22Rv1 (cell line): ENCODE results near the gene IARS2.

Source experiments
- H3K27ac ChIP-seq: fragments of 450-650 bp; 2 replicates; pipeline ENCODE4 v1.5.1; 2017
- ZFX ChIP-seq: fragments of 450-650 bp; IDR thresholded peaks from 2 replicates; pipeline ENCODE4 v1.6.1; 2017; ENCODE audit warnings: antibody characterized with exemption, borderline replicate concordance
- TF ChIP-seq, protein P1 (sequence below): fragments of 450-650 bp; IDR thresholded peaks from 2 replicates; pipeline ENCODE4 v1.5.1; 2017; ENCODE audit warnings: mild to moderate bottlenecking

Gene IARS2

GRCh38 chr1:220137019-220137786 lies 43.3 kb downstream of the IARS2 start:
- TF ChIP-seq, protein P1, sequence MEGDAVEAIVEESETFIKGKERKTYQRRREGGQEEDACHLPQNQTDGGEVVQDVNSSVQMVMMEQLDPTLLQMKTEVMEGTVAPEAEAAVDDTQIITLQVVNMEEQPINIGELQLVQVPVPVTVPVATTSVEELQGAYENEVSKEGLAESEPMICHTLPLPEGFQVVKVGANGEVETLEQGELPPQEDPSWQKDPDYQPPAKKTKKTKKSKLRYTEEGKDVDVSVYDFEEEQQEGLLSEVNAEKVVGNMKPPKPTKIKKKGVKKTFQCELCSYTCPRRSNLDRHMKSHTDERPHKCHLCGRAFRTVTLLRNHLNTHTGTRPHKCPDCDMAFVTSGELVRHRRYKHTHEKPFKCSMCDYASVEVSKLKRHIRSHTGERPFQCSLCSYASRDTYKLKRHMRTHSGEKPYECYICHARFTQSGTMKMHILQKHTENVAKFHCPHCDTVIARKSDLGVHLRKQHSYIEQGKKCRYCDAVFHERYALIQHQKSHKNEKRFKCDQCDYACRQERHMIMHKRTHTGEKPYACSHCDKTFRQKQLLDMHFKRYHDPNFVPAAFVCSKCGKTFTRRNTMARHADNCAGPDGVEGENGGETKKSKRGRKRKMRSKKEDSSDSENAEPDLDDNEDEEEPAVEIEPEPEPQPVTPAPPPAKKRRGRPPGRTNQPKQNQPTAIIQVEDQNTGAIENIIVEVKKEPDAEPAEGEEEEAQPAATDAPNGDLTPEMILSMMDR: no peak
- no peak for TF ChIP-seq ZFX
- H3K27ac ChIP-seq: no peak overlapping the region

GRCh38 chr1:220139966-220140365 lies 46.0 kb downstream of the IARS2 start:
- H3K27ac ChIP-seq: no peak overlapping the region
- TF ChIP-seq ZFX: no peak
- TF ChIP-seq, protein P1: no peak

- H3K27ac ChIP-seq: no peak overlapping the region
- TF ChIP-seq, protein P1: no peak
- TF ChIP-seq ZFX: no peak
Measured at GRCh38 chr1:220144051-220144450, 50.1 kb downstream of the IARS2 start.

DNA sequence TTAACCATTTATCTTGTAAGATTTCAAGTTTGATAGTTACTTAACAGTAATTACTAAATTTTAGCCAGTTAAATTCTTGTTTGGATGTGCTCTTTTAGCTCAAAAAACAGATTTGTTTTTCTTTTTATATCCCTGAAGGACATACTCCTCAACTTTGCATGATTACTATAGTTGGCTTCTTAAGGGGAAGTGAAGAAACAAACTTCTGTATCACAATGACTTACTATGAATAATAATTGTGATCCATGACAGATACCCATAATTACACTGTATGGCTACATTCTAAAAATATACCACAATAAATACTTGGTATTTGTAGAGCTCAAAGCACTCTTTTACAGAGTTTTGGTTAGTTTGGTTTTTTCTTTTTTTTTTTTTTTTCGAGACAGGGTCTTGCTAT lies 55.8 kb downstream of the IARS2 start:
- H3K27ac ChIP-seq: no peak overlapping the region
- TF ChIP-seq, protein P1: no peak
- TF ChIP-seq ZFX: no peak

DNA sequence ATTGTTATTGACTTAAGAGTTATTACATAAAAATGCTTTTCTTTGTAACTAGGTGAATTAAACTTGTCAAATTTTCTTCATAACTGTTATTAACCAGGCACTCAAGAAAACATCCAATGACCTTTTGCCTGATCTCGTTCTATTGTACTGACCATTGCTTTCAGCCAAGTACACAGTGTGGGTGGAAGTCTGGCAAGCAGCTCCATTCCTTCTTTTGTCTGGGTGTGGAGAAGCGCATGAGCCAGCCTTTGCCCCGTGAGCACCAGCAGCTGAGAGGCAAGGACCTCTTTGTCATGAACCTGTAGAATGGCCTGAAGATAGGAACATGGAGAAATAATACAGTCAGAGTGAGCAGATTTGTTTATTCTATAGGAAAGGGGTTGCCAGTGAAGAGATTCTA lies 57.5 kb downstream of the IARS2 start:
- no peak overlapping the region for H3K27ac ChIP-seq
- TF ChIP-seq, protein P1: no peak
- TF ChIP-seq ZFX: no peak

DNA sequence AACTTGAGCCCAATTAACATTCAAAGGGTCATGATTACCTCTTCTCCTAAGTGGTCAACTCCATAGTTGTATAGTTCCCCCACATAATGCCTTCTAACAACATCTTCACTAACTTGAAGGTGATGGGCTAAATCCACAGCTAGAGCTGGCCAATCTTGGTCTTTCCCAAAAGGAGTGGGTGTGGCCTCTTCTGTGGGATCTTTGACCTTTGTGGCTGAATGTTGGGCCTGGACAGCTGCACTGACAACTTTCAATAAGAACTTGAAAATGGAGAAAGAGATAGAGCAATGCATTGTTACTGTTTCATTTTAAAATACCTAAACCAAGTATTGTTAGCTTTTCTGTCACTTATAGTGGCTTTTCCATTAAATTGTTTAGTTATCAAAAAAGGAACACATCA lies 59.2 kb downstream of the IARS2 start:
- H3K27ac ChIP-seq: no peak overlapping the region
- TF ChIP-seq ZFX: no peak
- TF ChIP-seq, protein P1: no peak

GRCh38 chr1:220156620-220157146 lies 62.8 kb downstream of the IARS2 start:
- no peak overlapping the region for H3K27ac ChIP-seq
- TF ChIP-seq, protein P1: no peak
- TF ChIP-seq ZFX: no peak
